Left ventricle myocardium inferior (tissue), 1 donor: ENCODE results near the gene NAGA. TPM values are rescaled to one million over a fixed set of nuclear protein-coding genes. Genes with fewer than 3 reads are reported as not detected.

Experiments
- DNase-seq: peaks from one replicate; pipeline ENCODE4 v3.0.0-alpha.2; 2020
- H3K27ac ChIP-seq: fragments of 200-600 bp; replicated peaks from 2 replicates; pipeline ENCODE4 v1.8.0; 2021
- H3K27me3 ChIP-seq: fragments of 200-600 bp; 2 replicates; pipeline ENCODE4 v1.8.0; 2021; ENCODE audit warnings: low read depth
- H3K36me3 ChIP-seq: fragments of 200-600 bp; 2 replicates; pipeline ENCODE4 v1.8.0; 2021
- H3K4me1 ChIP-seq: fragments of 200-600 bp; 2 replicates; pipeline ENCODE4 v1.8.0; 2021
- H3K4me3 ChIP-seq: fragments of 200-600 bp; 2 replicates; pipeline ENCODE4 v1.8.0; 2021; ENCODE audit warnings: mild to moderate bottlenecking, moderate library complexity
- H3K9me3 ChIP-seq: fragments of 200-600 bp; replicated peaks from 2 replicates; pipeline ENCODE4 v1.8.0; 2021
- intact Hi-C: fragments of 100-400 bp; cut with micrococcal nuclease; formaldehyde crosslinking; loops from one replicate; pipeline ENCODE4 v1.11.0; 2022
- total RNA-seq: library from RNA; stranded (reverse); fragmentation: NEBNext Ultra II Directional; extraction: Animal tissue kit (Norgen Biotek cat#: 25700); gene quantifications from one replicate; pipeline ENCODE4 v1.2.1, GENCODE V29; 2021
- TF ChIP-seq, protein P1 (sequence below): fragments of 200-600 bp; IDR thresholded peaks from 2 replicates; pipeline ENCODE4 v1.8.0; 2021; ENCODE audit warnings: antibody characterized with exemption, mild to moderate bottlenecking, borderline replicate concordance
- donor health status: DM: no; HTN: yes; CAD: no; lungs with severe emphysema.

Gene NAGA
- total RNA-seq, 1 donor from 2014 or later: 11.7 TPM

DNA sequence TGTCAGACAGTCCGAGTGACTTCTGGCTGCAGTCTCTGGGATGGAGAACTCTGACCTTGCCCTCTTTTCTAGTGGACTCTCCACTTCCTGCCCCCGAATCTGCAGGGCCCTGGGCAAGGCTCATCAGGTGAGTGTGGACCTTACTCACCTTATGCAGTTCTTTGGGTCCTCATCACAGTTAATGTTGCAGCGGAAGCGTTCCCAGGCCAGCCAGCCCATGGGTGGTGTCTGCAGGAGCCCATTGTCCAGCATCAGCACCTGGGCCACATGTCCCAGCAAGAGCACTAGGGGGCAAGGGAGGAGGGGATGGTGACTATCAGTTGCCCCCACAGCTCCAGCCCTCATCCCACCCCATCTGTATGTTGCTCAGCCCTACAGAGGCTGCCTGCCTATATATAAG lies 2.3 kb downstream of the NAGA start:
- Histone ChIP-seq H3K4me1 (peaks cover 40% of the 10 kb centered on the region), H3K4me3 (no peak overlapping the region), H3K27ac (no peak overlapping the region), H3K36me3 (peaks cover 44% of the 10 kb centered on the region), H3K27me3 (no peaks in the 10 kb centered on the region), H3K9me3 (no peaks in the 10 kb centered on the region)
- no peak for DNase-seq
- intact Hi-C loops: no loop called here
- TF ChIP-seq, protein P1, sequence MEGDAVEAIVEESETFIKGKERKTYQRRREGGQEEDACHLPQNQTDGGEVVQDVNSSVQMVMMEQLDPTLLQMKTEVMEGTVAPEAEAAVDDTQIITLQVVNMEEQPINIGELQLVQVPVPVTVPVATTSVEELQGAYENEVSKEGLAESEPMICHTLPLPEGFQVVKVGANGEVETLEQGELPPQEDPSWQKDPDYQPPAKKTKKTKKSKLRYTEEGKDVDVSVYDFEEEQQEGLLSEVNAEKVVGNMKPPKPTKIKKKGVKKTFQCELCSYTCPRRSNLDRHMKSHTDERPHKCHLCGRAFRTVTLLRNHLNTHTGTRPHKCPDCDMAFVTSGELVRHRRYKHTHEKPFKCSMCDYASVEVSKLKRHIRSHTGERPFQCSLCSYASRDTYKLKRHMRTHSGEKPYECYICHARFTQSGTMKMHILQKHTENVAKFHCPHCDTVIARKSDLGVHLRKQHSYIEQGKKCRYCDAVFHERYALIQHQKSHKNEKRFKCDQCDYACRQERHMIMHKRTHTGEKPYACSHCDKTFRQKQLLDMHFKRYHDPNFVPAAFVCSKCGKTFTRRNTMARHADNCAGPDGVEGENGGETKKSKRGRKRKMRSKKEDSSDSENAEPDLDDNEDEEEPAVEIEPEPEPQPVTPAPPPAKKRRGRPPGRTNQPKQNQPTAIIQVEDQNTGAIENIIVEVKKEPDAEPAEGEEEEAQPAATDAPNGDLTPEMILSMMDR: no peak

DNA sequence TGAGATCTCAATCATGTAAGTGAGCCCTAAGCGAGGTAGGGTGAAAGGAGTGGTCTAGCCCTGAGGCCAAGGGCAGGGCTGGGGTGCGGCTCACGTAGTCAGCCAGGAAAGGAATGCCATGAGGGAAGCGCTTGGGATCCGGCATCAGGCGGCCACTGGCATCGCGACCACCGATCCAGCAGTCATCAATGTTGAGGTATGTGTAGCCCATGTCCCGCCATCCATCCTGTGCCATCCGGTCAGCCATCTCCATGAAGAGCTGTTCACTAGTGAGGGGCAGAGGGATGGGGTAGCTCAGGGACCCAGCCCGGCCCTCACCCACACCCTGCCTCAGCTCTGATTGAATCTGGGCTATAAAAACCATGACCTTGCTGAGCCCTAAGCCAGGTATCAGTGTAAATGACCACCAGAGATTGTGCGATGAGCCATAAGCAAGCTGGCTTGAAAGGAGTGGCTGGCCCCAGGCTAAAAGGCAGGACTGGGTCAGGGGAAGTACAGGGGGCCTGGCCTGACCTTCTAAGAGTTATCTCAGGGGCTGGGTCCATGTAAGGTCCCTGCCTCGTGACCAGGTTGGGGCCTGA lies 2.9 kb downstream of the NAGA start:
- TF ChIP-seq, protein P1: no peak
- H3K4me3 ChIP-seq: no peak overlapping the region
- H3K9me3 ChIP-seq: no peaks in the 10 kb centered on the region
- peaks cover 45% of the 10 kb centered on the region for H3K36me3 ChIP-seq
- H3K27ac ChIP-seq: no peak overlapping the region
- no peak for DNase-seq
- intact Hi-C loops: no loop called here
- H3K27me3 ChIP-seq: no peaks in the 10 kb centered on the region
- H3K4me1 ChIP-seq: peaks cover 34% of the 10 kb centered on the region

DNA sequence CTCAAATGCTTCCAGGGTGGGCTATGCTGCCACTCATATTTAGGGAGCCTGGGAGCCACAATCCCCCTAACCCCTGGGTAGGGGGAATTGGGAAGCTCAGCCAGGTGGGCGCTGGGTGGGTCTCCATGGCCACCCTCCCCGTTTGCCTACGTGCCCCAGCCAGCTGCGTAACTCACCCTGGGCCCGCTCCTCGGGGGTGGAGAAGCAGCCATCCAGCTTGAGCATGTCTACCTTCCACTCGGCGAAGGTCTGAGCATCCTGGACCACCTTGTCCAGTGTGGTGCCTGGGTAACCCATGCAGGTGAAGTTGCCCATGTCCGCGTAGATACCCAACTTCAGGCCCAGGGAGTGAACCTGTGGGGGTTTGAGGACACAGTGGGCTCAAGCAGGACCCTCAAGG lies 3.7 kb downstream of the NAGA start:
- Histone ChIP-seq H3K27me3 (no peaks in the 10 kb centered on the region), H3K36me3 (peaks cover 53% of the 10 kb centered on the region), H3K4me3 (no peak overlapping the region), H3K27ac (no peak overlapping the region), H3K9me3 (no peaks in the 10 kb centered on the region), H3K4me1 (peaks cover 27% of the 10 kb centered on the region)
- no peak for DNase-seq
- intact Hi-C loops: no loop called here
- TF ChIP-seq, protein P1: no peak

DNA sequence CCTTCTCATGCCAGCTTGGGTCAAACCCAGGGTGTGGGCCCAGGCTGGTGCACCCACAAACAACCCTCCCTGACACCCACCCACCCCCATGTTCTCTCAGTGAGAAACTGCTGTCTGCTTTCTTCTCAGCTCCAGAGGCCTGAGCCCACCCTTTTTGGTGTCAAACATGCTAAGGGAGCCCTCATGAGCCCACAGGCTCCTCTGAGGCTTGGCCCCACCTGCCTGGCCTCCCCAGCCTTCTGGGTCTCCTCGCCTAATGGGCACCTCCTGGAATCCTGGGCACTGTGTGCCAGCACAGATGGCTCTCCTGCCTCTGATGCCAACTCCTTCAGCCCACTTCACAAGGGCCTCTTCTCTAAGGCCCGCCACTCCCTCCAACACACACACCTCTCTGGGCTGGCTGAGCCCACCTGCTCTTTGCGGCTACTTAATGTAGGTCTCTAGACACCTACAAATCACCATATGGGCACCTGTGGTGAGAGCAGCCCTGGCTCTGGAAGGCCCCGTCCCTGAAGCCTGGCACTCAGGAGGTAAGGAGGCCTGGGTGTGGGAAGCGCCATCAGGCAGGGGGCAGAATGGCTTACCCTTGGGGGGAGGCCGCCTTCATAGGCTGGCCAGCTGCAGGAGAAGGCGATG lies 4.4 kb downstream of the NAGA start:
- no peaks in the 10 kb centered on the region for H3K27me3 ChIP-seq
- TF ChIP-seq, protein P1: no peak
- peaks cover 20% of the 10 kb centered on the region for H3K4me1 ChIP-seq
- H3K9me3 ChIP-seq: no peaks in the 10 kb centered on the region
- DNase-seq: no peak
- H3K4me3 ChIP-seq: no peak overlapping the region
- intact Hi-C loops: no loop called here
- H3K36me3 ChIP-seq: peaks cover 60% of the 10 kb centered on the region
- H3K27ac ChIP-seq: no peak overlapping the region

DNA sequence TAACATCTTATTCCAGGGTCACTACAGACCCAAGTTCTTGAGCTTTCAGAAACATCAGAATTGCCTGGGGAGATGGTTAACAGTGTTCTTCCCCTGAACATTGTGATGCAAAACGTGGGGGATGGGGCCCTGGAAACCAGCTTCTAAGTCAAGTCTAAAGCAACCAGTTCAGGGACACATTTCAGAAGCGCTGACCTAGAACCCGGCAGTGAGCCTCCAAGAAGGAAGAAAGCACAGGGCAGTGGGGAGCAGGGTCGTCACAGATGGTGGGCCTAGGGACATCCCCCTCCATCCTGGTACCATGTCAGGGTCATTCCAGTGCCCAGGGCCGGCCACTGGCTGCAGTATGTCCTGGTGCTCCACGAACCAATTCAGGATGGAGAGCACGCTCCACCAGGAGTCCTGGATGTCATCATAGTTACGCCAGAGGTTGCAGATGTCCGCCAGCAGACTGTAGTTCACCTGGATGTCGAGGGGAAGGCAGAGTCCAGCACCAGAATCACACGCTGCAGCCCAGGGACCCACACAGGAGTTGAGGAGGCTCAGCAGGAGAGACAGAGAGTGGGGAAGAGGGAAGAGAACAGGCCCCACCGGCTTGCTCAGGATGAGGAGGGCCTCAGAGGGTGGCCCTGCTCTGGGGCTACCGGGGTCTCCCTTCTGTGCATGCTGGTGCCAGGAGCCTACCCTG lies 5.0 kb downstream of the NAGA start:
- intact Hi-C loops: no loop called here
- Histone ChIP-seq H3K36me3 (peaks cover 66% of the 10 kb centered on the region), H3K27ac (no peak overlapping the region), H3K9me3 (no peaks in the 10 kb centered on the region), H3K4me1 (peaks cover 16% of the 10 kb centered on the region), H3K27me3 (no peaks in the 10 kb centered on the region), H3K4me3 (no peak overlapping the region)
- TF ChIP-seq, protein P1: no peak
- DNase-seq: no peak
